ENCODE results near the gene PRKCQ.

PRKCQ gene

DNA sequence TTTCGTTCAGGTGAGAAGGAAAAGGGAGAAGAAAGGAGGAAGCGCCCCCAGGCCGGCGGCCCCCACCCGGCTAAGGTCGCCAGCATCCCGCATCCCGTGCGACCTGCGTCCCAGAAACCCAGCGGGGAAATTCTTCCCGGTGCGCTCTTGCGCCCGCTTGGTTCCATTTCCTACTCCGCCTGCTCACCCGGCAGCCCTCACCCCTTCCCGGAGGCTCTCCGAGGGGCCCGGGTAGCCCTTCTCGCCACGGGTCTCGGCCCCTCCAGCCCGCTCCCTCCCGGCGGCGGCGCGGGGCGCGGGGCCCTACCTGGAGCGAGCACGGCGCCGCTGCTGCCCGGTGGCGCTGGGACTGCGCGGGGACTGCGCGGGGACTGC is at the start of gene PRKCQ:
Gene PRKCQ (minus strand): TSS at position 373 of the 375 bp plus-strand sequence. CDS start 65,141 bp downstream, outside the sequence.
- DNase-seq: no peak

DNA sequence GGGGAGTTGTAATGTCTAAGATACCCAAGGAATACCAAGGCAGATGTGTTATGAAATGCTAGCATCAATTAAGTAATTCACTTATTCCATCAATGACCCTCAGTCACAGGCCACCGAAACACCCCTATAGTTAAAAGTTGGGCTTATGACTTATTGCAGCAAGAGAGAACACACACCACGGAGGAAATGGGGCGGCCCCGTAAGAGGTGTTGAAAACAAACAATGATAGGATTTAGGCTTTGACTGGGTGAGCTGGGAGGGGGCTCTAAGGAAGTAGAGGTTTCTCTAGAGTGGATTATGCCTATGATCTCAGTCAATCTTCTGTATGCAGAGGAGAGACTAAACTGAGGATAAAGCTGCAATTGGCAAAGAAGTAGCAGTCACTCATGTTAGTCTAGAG is 45.4 kb upstream of the PRKCQ start:
- DNase-seq: no peak

DNA sequence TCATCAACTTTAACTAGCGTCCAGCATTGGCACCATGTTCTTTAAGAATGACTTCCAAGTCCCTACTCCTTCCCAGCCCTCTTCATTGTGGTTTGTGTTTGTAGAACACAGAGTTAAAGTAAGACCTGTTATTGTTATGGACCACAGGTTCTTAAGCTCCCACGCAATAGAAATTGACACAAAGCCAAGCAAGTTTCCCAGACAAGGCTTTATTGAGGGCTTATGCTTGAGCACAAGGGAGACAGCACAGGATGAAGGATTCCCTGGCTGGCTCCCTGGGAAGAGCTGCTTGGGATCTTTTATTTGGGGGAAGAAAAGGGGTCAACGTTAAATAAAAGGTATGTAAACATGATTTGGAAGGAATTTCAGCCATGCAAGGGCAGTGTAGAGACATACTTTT is 44.3 kb upstream of the PRKCQ start:
- no peak for DNase-seq

DNA sequence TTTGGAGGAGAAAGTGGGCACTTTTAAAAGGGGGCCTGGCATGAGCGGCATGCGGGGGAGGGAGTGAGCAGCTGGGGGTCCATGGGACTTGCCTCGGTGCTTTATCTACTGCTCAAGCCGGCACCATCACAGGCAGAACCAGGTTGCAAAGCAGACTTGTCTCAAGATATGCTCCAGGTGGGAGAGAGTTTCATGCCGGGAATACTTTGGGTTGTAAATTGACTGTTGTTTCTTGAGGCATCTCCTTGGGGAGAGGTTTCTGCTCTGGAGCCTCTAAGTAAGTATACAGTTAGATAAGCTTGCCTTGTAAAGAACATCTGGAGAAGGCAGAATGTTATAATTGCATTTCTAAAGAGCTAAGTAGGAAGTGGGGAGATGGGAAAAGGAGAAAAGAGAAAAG is 42.8 kb upstream of the PRKCQ start:
- no peak for DNase-seq

DNA sequence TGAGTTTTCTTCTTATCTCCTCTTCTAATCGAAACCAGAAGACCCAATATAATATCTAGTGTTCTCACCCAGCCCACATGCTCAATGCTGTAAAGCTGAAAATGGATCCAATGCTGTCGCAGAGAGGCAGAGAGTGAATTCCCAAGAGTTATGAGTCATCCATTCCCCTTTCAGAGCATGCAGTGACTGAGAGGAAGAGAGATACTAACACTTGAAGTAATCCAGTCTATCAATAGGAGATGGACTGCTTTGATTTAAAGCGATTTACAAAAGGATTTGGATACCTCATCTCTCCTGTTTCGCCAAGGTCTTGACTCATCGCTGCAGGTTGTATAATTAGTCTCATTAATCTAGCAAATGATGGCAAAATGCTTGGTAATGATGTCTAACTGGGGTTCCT is 41.5 kb upstream of the PRKCQ start:
- no peak for DNase-seq

DNA sequence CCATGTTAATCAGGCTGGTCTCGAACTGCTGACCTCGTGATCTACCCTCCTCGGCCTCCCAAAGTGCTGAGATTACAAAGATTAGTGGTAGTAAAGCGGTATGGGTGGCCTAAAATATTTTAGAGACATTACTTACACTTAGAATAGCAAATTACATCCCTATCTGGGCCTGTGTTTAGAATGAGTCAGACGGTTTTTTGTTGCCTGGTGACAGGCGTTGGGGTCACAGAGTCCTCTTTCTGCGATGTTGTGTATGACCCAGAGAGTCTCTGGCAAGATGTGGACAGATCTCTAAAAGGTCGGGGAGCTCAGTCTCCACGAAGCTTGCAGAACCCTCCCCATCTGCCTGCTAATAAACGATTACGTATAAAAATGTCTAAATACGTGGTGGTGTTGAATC is 39.6 kb upstream of the PRKCQ start:
- no peak for DNase-seq

DNA sequence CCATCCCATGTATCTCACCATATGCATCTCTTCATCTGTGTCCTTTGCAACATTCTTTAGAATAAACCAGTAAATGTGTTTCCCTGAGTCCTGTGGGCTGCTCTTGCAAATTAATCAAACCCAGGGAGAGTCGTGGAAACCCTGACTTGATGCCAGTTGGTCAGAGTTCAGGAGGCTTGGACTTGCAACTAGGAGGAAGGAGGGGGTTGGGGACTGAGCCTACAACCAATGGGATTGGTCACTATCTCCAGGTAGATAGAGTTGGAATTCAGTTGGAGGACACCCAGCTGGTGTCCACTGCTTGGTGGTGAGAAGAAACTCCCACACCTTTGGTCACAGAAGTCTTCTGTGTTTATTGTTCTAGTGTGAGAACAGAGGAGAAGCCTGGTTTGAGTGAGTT is 38.3 kb upstream of the PRKCQ start:
- no peak for DNase-seq

DNA sequence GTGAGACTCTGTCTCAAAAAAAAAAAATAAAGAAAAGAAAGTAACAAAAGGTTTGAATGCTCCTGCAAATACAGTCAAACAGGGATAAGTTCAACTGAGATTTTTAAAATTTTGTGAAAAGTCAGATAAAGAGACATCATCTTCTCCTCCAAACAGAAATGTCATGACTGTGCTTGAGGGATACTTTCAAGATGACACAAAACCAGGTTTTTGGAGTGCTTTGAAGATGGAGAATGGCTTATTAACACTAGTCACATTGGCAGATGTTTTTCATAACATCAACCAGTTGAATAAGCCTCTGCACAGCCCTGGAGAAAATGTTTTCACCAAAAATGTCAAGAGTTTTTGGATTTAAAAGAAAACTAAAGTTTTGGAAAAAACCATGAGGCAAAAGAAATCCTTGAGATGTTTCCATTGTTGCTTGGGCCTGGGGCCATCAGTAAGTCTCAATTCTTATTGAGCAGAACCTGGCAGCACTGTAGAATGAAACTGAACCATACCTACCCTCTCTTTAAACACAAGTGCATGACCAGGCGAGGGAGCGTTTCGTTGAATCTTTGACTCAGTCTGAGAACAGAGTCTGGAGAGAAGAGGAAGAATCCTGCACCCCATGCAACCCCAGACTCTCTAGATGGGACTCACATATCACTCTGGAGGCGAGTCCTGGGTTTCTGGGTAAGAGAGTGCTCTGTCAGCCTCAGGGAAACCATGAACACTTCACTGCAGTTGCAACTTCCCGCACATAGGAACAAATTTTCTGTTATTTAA is 37.4 kb upstream of the PRKCQ start:
- DNase-seq: no peak

DNA sequence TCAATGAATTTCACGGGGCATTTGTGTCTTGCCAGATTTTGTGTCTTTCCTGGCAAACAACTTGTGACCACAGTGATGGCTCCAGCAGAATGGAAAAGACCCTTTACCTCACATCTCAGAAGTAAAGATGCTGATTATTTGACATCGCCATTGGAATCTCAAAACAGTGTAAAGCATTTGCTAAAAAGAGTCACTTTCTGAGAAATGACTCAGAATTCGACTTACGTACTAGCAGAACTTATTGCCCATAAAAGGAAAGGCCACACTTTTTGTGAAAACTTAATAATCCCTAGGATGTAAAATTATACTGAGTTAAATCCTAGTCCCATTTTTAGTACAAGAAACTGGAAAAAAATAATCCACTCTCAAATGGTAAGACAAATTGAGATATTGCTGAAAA is 35.9 kb upstream of the PRKCQ start:
- DNase-seq: no peak

DNA sequence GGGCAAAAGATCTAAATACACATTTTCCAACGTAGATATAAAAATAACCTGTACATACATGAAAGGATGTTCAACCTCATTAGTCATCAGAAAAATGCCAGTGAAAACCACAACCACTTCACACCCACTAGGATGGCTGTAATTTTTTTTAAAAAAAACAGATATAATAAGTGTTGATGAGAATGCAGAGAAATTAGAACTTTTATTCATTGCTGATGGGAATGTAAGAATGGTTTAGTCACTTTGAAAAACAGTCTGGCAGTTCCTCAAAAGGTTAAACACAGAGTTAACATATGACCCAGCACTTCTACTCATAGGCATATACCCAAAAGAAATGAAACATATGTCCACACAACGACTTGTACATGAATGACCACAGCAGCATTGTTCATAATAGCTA is 32.3 kb upstream of the PRKCQ start:
- no peak for DNase-seq

DNA sequence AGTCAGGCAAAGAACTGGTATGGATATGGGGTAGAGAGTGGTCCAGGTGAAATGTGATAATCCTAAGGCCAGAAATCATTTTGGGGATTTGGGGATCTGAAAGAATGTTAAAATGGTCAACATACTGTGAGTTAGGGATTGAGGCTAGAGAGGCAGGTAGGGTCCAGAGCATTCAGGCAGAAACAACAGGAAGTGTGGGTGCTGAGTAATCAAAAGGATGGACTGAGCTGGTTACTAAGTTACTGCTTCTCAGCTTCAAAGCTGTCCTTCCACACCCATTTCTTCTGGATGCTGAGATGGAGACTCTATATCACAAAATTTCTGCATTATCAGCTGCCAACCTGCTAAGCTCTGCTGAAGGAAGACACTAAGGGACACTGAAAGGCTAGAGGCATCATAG is 30.6 kb upstream of the PRKCQ start:
- DNase-seq: no peak

DNA sequence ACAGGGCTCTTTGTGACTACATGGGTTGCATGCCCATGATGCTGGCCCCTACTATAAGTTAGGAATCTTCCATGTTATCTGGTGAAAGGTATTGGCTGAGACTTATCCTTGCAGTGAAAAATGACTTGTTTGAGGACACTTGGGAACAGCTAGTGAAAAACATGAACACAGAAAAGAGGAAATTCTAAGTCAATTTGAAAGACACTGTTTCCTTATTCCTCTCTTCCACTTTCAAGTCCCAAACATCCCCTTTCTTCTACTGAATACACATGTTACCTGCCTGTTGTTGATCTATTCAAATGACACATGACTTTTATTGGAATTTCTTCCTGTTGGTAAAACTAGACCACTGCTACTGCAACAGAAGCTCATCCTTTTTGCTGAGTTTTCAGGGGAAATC is 29.5 kb upstream of the PRKCQ start:
- no peak for DNase-seq

DNA sequence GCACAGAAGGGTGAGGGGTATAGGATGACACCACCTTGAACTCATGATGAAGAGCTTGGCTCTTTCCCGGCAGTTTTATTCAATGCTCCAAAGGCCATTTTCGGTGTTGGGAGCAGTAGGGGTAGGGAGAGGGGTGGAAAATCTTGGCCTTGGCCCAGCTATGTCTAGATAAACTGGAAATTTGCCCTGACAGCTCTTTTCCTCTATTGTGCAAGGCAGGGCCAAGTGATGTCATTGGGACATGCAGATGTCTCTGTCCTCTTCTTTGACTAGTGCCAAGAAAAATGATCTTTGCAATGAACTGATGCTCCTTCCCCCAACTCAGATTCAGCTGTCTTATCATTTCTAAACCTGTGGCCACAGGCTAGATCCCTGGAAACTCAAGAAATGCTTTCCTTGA is 27.7 kb upstream of the PRKCQ start:
- DNase-seq: no peak

DNA sequence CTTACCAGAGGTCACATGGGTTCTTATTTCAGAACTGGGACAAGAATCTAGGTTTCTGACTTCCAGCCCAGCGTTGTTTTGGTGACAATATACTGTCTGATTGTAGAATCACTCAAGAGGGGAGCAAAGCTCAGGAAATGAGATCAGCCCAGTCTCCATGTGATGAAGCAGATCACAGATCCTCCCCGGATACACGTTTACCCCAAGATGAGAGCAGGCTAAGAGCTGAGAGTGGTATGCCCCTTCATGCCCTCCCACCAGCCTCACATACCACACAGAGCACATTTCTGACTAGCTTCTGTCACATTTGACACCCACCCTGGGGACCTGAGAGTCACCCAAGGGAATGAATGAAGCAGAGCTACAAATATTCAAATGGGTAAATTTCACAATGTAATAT is 27.1 kb upstream of the PRKCQ start:
- peak; percentile 62 for DNase-seq

DNA sequence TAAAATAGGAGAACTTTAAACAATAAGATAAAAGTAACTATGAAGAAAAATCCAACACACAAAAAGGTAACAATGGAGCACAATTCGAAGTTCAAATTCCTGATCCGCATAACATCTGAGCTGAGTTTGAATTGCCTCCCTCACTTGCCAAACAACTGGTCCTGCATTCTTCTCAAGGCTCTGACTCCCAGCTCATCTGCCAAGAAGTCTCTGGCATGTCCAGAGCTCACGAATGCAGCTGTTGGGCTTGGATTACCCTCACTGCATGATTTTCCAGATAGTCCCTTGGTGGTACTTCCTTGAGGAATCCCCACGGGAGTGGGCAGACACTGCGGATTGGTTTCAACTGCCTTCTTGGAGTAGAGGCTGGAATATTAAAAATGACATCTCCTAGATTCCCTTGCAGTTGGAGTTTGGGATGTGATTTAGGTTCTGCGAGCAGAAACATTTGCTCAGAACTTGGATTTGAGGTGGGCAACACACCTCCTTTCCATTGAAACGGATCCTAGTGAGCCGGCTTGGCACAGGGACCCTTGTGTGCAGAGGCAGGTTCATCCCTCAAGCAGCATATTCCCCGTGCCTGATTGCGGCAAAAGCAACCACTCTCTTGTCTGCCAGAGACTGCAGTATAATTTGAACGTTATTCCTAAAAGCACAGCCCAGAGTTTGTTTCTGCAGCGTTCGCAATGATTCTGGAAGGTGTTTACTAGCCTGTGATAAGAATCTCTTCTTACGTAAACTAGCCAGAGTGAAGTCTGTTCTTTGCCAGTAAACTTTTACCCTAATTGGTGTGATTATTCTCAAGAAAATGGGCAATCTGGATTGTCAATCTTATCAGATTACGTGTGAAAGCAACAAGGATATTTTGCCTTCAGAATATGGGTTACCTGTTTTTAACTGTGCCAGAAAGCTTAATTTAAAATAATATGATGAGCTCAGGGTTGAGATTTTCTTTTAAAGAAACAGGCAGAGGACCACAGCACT is 23.4 kb upstream of the PRKCQ start:
- DNase-seq: no peak

DNA sequence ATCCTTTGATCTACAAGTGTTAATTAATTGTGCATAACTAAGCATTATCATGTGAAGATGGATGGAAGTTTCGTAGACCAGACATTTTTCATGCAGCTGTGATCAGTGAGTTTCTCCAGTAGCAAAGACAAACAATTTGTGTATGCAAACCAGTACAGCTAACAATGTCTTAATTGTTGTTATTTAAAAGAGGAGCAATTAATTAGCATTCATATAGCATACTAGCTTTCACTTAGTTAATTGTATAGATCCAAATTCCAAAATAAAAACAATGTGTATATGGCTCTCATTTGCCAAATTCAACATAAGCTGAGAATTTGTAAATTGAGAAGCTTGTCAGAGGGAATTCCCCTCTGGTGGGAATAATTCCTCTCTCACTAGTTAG is 22.6 kb upstream of the PRKCQ start:
- DNase-seq: no peak

DNA sequence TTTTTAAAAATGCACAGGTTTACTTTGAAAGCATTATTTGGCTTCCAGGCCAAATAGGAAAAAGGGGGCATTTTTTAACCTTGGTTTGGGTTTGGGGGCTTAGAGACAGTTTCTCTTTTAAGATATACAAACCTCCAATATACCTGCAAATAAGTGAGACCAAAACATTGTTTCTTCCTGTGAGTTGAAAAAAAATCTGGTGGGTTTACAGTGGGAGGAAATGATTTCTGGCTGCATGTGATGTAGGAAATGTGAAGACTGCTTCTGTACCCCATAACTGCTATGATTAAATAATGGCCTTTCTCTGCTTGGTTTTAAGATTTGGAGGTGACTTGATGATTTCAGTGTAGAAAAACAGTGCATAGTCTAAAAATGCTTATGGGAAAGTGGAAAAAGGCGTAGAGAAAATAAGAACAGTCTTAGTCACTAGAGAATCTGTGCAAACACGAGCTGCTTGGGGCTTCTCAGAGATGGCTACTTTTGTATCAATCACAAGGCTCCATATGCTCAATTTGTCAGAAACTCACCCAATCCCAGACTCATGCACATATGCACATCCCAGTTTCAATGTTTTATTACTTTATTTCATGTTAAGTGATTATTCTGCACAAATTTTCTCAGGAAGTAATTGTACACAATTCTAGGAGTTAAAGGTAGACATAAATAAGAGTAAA is 22.1 kb upstream of the PRKCQ start:
- no peak for DNase-seq

DNA sequence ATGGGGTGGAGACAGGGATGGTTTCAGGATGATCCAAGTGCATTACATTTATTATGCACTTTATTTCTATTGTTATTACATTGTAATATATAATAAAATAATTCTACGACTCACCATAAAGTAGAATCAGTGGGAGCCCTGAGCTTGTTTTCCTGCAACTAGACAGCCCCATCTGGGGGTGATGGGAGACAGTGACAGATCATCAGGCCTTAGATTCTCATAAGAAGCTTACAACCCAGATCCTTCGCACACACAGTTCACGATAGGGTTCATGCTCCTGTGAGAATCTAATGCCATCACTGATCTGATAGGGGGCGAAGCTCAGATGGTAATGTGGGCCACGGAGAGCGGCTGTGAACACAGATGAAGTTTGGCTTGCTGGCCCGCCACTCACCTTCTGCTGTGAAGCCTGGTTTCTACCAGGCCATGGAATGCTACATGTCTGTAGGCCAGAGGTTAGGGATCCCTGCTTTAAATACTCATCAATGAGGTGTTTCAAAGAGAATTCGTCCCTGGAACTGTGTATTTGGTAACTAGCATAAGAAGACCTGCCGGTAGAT is 21.2 kb upstream of the PRKCQ start:
- DNase-seq: no peak

DNA sequence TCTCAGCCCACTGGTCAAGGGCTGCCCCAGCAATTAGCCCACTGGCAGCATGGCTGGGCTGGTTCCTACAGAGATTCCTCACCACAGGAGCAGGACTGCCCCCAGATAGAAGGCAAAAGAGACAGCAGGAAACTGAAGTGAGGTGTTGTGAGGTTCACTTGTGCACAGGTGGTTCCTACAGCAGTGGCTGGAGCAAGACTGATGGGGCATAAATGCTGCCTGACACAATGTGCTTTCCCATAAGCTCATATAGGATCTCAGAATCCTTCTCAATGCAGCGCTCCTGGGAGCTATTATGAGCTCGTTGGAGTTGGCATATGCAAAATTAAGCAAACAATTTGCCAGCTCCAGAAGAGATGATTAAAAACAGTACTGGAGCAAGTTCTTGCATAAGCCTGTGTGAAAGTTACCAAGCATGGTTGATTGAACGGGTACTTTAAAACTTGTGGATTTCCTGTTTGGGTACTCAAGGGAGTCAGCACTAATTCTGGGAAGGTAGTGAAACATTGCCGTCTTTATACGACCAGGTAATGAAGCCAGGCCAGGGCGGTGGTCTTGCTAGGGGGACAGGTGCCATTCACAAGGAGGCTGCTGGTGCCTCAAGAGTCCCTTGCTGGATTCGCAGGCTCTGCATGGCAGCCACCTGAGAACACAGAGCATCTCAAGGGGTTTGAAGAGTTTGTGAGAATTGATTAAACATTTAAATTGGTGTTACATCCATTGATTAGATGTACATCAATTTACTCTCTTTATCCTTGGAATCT is 20.3 kb upstream of the PRKCQ start:
- no peak for DNase-seq

DNA sequence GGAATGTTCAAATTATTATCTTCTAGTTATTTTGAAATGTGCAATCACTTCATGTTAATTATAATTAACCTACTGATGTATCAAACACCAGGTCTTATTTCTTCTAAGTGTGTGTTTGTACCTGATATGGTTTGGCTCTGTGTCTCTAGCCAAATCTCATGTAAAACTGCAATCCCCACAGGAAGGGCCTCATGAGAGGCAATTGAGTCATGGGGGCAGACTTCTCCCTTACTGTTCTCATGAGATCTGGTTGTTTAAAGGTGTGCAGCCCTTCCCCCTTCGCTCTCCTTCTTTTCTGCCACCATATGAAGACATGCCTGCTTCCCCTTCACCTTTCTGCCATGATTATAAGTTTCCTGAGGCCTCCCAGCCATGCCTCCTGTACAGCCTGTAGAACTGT is 18.6 kb upstream of the PRKCQ start:
- DNase-seq: no peak

DNA sequence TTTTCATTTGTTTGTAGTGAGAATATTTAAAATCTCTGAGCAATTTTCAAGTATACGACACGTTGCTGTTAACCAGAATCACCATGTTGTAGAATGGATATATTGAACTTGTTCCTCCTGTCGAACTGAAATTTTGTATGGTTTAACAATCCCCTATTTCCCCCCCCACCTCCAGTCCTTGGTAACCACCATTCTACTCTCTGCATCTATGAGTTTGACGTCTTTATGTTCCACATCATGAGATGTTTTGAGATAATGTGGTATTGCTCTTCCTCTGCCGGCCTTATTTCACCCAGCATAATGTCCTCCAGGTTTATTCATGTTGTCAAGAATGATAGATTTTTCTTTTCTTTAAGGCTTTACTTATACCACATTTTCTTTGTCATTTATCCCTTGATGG is 17.4 kb upstream of the PRKCQ start:
- no peak for DNase-seq

DNA sequence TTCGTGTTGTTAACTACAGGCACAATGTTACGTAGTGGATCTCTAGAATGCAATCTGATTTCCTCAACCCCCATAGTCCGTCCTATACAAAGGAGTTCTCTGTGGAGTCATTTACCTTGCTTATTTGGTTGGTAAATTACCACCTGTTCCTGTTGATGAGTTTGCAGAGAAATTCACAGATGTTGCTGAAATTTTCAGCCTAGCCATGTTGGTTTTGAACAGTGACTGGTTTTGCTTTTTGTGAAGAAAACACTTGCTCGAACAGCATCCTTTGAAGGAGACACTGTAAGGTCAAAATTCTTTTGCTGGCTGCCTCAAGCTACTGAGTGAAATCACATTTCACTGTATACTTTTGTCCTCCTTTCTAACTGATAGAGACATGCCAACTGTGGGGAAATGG is 15.4 kb upstream of the PRKCQ start:
- no peak for DNase-seq

DNA sequence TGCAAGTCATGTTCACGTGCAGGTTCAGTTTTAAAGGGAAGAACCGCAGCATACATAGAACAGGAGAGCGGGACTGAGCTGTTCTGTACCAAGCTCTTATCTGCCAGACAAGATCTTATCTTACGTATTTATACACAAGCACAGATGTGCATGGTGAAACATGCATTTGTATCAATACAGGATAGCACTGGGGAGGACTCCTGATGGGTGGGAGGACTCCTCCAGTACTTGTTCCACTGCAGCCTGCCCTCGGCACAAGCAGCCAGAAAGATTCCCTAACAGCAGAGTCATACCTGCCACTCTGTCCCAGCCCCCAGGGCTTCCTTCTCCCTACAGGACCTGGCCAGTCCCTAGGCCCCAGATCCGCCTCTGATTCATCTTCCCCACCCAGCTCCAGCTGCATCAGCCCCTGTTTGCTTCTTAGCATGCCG is 13.2 kb upstream of the PRKCQ start:
- DNase-seq: no peak
